HG03039 (cell line): Measurements from ENCODE around the gene BZW2.

Experiments
- ATAC-seq: cut with Tn5 transposase; IDR thresholded peaks from one replicate; pipeline ENCODE4 v1.9.1; 2021; ENCODE audit warnings: mild to moderate bottlenecking, moderate library complexity; ENCODE audit not compliant: unreplicated experiment

BZW2 gene

DNA sequence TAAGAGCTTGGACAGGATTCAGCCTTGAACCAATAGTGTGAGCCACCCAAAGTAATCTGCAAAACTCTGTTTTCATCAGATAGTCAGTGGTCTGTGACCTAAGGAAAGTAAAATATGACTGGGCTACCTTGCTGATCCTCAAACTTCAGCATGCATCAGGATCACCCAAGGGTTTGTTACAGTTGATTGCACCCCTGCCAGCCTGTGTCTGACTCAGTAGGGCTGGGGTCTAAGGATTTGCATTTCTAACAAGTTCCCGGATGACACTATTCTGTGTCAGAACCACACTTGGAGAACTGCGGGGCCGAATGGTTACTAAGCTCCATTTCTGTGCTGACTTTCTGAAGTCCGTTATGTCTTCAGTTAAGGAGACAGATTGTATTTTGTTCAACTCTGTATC is 66.9 kb downstream of the BZW2 start:
- ATAC-seq = no peak

- ATAC-seq = no peak
Observed at GRCh38 chr7:16715928-16716327, 69.9 kb downstream of the BZW2 start.

GRCh38 chr7:16718111-16718656 is 72.2 kb downstream of the BZW2 start:
- no peak for ATAC-seq

- ATAC-seq = no peak
Observed at GRCh38 chr7:16719699-16720098, 73.7 kb downstream of the BZW2 start.

DNA sequence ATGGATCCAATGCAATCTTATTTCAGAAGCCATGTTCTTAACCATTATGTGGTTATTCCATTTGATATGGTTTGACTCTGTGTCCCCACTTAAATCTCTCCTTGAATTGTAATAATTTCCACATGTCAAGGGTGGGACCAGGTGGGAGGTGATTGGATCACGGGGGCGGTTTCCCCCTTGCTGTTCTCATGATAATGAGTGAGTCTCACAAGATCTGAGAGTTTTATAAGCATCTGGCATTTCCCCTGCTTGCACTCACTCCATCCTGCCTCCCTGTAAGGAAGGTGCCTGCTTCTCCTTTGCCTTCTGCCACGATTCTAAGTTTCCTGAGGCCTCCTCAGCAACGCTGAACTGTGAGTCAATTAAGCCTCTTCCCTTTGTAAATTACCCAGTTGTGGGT is 75.6 kb downstream of the BZW2 start:
- ATAC-seq = no peak

GRCh38 chr7:16724344-16724743 is 78.4 kb downstream of the BZW2 start:
- ATAC-seq = no peak

DNA sequence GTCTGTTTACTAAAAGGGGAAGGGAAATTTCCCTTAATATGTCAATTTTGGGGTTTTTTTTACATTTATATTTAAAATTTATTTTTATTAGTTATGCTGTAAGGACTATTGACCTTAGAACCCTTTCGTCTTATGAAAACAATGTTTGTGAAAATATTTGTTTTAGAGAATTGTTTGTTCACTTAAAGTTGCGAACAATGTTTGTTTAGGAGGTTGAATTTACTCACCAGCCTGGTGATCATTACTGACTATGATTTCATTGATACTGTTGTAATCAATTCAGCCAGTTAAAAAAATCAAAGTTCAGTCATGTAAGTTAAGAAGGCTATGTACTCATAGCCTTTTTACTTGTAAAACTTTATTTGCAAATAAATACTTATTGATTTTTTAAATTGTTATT is 80.2 kb downstream of the BZW2 start:
- no peak for ATAC-seq

- no peak for ATAC-seq
Observed at GRCh38 chr7:16727736-16728135, 81.8 kb downstream of the BZW2 start.

- ATAC-seq = no peak
Observed at GRCh38 chr7:16728811-16729210, 82.8 kb downstream of the BZW2 start.

DNA sequence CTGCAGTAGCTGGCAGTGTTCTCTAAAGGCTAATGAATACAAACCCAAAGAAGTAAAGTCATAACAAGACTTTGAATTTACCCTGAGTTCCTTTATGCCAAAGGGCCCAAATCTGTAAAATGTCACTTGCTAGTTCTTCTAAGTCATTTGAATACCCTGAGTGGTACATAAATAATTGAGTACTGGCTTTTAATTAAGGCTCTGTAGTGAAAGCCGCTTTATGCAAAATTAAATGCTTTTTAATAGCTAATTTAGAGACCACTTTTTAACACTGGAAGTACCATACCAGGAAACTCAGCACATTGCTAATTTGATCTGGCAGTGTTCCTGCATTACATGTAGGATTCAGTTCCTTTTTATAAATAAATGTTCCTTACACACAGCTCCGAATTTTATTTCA is 83.6 kb downstream of the BZW2 start:
- no peak for ATAC-seq

- no peak for ATAC-seq
Observed at GRCh38 chr7:16730937-16731336, 85.0 kb downstream of the BZW2 start.

- no peak for ATAC-seq
Observed at GRCh38 chr7:16732828-16733227, 86.8 kb downstream of the BZW2 start.

GRCh38 chr7:16734148-16734726 is 88.3 kb downstream of the BZW2 start:
- no peak for ATAC-seq

- no peak for ATAC-seq
Observed at GRCh38 chr7:16735020-16735419, 89.0 kb downstream of the BZW2 start.

- no peak for ATAC-seq
Observed at GRCh38 chr7:16738011-16738688, 92.2 kb downstream of the BZW2 start.

- no peak for ATAC-seq
Observed at GRCh38 chr7:16739863-16740622, 94.1 kb downstream of the BZW2 start.

DNA sequence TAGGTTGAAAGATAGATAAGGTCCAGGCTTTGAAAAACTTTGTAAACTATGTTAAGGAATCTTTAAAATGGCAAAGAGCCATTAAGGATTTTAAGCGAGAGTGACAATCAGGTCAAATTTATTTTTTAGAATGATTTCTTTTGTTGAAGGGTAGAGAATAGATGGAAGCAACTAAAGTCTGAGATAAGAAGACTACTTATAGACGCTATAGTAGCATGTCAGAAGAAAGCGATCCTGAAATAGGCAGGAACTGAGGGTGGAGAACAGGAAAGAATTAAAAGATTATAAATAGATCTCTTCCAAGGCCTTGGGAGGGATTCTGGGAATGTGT is 94.6 kb downstream of the BZW2 start:
- ATAC-seq = no peak

GRCh38 chr7:16740996-16741395 is 95.0 kb downstream of the BZW2 start:
- no peak for ATAC-seq

DNA sequence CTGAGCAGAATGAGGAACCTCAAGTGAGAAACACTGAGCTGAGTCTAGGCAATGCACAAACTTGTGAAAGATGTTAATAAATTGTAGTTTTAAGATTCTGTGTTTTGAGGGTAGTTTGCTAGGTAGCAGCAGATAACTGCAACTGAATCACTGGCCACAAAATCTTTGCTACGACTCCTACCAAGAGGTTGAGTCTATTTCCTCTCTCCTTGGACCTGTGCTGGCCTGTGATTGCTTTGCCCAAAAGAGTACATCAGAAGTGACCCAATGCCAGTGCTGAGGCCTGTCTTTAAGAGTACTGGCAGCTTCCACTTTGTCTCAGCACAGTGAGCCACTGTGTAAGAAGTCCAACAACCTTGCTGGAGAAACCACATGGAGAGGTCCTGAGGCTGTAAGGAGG is 95.7 kb downstream of the BZW2 start:
- no peak for ATAC-seq

- no peak for ATAC-seq
Observed at GRCh38 chr7:16742547-16742946, 96.6 kb downstream of the BZW2 start.

DNA sequence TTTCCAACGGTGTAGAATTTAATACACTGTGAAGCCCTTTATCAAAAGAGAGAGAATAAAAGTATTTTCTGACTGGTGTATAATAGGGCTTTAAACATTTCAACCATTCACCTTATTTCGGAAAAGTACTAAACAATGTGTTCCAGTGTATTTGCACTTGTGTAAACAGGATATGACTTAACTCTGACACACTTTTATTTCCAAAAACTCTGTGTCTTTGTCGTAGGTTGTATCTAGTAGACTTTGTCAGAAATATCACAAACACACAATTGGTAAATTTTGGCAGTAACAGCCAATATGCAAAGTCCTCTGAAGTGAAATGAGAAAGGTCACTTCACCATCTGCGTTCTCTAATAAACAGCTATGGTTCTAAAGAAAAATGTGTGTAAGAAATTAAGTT is 97.3 kb downstream of the BZW2 start:
- no peak for ATAC-seq
